NCI-H1694 treated with DMSO at 0.1 percent for 48 hours (cell line): Measurements from ENCODE around the gene TLR1.
A peak's percentile ranks its signal among the peaks of the same experiment; 100 is the strongest.
"Not testable (repeated sequence)": the region's sequence is repeated elsewhere in the genome, so short reads cannot be mapped to it uniquely, and the experiment has no call there.

Experiments
- DNase-seq: peaks from one replicate; lab custom pipeline; 2025; lab: John Stamatoyannopoulos, UW

The TLR1 gene

DNA sequence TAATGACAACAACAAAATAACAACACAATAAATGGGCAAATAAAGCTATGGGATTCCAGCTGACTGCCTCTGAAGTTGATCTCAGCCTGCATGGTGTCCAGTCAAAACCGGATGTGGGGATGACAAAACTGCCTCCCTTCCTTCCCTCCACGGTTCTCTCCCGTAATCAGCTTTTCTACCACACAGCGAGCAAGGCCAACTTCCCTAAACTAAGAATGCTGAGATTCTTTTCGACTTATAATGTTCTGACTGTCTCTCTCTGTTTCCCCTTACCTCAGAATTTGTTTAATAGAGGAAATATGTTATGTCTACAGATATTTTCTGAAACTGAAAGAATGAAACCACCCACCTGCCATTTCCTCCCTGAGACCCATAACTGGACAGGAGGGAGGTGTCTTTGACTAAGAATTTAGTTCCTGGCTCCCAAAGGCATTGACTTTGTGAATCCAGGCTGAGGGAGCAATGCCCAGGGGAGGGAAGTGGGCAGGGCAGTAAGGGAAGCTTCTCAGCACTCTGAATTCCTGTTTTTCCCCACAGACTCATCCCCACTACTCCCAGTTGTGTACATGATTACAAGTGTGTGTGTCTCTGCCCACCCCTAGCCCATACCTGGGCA lies 1.0 kb upstream of the TLR1 start:
- no peak for DNase-seq

DNA sequence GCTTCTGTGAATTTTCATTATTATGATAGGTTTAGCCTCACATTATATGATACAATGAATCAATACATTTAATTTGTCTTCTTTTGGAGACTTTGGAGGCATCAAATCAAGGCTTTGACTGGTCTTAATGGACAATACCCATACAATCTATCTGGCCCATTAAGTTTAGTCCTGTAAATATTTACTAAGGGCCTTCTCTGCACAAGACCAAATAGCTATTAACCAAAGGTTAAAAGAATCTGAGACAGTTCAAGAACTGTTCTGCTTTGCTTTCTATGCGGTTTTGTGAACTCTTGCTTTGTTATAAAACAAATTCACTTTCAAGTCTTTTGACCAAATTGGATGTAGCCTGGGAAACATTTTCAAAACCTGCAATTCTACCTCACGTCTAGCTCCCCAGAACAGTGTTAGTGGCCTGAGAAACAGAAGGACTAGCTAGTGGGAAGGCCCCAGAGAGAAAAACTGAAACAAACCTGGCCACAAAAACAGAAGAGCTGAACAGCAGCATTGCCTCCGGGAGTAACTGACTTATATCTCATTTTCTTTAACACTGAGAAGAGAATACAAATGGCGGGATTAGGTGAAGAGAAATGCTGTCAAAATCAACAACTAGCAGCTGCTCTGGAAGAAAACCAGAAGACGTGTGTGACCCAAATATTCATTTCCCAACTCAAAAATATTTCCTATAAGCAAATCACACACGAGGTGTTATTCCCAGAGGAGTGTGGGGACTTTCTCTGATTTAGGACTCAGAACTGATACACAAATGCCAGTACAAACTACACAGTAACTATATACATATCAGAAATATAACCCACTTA lies 548 bp downstream of the TLR1 start:
- DNase-seq, result no peak

DNA sequence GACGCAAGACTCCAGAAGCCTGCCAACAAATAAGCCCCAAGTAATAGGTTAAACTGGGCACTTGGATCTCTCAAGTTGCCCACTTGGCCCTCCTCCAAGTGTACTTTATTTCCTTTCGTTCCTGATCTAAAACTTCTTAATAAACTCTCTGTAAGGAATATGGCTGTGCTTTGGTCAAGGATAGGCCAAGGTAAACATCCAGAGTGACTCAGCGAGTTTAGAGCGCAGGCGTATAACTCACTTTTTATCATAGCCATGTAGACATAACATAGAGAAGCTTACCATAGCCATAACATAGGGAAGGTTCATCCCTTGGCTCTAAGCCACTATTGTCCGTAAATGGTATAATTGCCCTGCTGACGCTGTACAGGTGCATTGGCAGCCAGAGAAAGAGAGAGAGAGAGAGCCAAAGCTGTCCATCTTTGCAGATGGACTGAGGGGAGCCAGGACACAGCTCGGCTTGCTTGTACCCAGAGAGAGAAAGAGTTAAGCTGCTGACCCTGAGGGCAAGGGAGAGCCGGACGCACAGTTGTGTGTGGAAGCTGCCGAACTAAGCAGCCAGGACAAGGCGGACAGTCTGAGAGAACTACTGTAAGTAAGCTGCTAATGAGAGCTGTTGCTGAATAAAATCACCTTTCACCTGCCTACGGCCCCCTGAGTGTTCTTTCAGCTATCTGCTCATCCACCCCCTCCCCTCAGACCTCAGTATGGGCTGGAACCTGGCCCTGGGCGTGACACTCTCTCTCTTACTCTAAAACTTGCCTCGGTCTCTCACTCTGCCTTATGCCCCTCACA lies 1.8 kb downstream of the TLR1 start:
- no peak for DNase-seq

DNA sequence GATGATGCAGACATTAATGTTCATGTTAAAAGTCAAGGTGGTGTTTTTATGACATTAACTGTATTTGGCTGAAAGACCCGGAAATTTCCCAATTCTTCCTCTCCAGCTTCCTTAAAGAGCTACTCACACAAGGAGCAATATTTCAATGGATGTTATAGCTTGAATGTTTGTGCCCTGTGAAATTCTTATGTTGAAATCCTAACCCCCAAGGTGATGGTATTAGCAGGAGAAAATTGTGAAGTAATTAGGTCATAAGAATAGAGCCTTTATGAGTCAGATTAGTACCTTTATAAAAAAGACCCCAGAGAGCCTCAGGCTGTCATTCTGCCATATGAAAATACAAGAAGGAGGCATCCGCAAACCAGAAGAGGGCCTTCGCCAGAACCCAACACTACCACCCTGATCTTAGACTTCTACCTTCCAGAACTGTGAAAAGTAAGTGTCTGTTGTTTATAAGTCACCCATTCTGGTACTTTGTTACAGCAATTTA lies 3.6 kb downstream of the TLR1 start:
- DNase-seq, result no peak

DNA sequence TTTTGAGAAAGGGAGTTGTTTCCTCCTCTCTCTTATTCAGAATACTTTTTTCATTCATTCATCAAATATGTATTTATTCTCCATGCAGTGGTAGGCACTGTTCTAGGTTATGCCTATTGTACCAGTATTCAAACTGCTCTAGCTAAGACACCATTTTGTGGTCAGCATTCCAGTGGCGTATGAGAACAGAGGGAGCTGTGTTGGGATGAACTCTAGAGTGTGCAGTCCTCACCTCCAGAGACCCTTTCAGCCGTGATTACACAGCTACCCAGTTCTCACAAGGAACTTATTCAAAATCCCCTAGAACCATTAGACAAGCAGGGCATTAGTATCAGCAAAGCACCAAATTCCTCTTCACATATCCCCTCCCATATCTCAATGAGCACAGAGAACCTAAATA lies 4.2 kb downstream of the TLR1 start:
- no peak for DNase-seq

- no peak for DNase-seq
These were observed 9.5 kb downstream of the TLR1 start for GRCh38 chr4:38795087-38795486.

GRCh38 chr4:38794051-38794450 lies 10.5 kb downstream of the TLR1 start:
- no peak for DNase-seq

DNA sequence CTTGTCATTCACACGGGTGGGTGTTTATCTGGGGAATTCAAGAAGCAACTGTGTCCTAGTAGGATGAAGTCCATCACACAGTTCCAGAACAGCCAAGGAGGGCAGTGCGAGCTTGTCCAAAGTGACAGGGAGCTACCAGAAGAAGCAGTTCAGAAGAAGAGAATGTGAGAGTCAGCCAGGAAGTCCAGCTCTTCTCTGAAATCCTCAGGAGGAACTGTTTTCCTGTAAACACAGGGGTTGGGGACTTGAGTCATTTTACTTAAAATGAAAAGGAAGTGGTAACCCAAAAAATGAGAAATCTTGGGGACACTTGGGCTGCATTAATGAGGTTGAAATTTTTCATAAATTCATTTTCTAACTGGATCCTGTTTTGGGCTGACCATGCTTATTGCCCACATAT lies 13.6 kb downstream of the TLR1 start:
- DNase-seq, result no peak

DNA sequence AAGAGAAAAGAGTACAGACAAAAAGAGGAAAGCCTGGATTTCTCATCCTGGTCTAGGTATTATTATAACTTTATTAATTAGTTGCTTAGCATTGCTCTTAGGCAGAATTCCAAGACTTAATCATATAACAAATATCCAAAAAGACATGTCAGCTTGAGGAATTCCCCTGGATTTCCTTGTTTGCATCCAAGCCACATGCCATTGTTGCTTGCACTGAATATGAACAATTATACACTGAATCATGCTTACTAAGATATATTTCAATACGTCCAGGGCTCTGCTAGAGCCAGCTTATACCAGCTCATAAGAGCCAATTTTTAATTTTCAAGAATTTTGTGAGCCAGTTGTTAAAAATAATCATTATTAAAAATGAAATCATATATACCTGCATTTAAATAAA lies 16.3 kb downstream of the TLR1 start:
- DNase-seq, result no peak

DNA sequence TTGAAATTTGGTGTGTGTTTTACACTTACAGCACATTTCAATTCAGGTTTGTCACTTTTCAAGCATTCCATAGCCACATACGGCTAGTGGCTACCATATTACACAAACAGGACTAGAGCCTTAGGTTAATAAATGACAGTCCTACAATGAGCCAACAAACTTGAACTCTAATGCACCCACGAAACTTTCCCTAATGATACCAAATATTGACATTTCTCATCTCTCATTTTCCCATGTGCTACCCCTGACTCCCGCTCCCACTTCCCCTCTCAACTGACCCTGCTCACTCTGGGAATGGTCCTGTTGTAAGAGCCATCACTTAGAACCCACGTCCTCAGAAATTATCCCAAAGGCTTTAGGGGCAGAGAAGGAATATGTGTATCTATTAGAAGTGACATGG lies 16.9 kb downstream of the TLR1 start:
- DNase-seq, result no peak

DNA sequence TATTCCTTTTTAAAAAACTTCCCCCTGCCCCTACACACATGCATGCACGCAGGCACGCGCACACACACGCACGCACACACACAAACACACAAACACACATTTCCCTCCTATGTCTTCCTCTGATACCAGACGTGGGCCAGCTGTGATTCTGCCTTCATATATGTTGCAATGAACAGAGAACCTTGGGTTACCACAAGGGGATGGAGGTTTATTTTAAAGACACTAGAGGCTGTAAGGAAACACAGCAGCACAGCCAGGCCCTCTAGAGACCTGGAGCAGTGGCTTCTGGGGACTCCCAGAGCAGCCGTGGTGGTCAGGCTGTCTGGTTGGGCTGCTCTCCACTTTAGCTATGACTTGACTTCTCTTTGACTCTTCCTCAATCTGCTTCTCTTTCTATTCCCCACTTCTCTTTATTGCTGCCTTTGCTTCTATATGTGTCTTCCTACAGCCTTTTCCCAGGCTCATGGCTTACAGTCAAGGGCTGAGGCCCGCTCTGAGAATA lies 18.6 kb downstream of the TLR1 start:
- no peak for DNase-seq

GRCh38 chr4:38785041-38785790 lies 19.4 kb downstream of the TLR1 start:
- DNase-seq, result no peak

- DNase-seq, result no peak
These were observed 20.4 kb downstream of the TLR1 start for GRCh38 chr4:38784141-38784540.

GRCh38 chr4:38783109-38783460 lies 21.5 kb downstream of the TLR1 start:
- DNase-seq, result no peak

DNA sequence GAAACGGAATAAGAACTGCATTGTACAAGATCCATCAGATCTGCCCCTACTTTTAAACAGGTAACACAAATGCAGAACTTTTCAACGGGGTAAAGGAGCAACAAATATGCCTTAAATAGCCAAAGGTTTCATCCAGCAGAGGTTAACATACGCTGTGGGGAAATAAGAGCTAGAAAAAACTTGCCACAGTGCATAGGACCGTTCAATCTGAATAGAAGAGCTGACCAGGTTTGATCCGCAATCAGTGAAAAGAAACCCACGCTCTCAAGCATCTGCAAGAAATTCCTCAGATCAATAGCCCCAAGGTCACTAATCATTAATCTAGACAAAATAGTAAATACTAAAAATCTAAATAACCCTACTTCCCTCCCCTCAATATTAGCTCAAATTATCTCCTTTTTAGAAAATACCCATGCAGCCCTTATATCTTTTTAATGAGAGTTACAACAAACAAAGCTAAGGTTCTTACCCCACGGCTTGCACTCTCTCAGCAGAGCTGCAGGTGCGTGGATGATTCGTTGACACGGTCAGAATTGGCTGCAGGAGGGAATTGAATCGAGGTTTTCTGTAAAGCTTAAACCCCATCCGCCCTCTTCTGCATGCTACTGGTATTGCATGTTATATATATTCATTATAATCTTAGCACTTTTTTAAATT lies 22.0 kb downstream of the TLR1 start, which contains the start of gene TLR10:
TSS of gene TLR10 (minus strand) at position 539 of the 657 bp plus-strand sequence. CDS start 7,400 bp downstream, outside the sequence.
- DNase-seq, result peak; percentile 14

DNA sequence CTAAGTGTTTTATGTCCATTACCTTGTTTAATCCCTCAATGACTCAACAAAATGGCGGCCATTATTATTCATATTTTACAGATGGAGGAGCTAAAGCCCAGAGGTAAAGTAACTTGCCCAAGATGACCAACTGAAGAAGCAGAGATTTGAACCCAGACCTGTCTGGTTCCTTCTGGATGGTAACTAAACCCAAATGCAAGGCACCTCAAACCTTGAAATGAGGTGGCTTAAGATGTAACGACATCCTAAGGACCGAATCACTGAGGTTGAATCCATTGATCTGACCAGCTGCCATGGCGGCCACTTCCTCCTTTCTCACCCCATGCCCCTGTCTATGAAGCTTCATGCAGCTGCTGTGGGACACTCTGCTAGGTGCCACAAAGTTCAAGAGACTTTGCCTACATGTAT lies 22.7 kb downstream of the TLR1 start:
- no peak for DNase-seq

- no peak for DNase-seq
These were observed 23.6 kb downstream of the TLR1 start for GRCh38 chr4:38780833-38781484.

- DNase-seq, result no peak
These were observed 24.8 kb downstream of the TLR1 start for GRCh38 chr4:38779790-38780189.

- DNase-seq, result not testable (repeated sequence)
These were observed 26.7 kb downstream of the TLR1 start for GRCh38 chr4:38777925-38778324.

DNA sequence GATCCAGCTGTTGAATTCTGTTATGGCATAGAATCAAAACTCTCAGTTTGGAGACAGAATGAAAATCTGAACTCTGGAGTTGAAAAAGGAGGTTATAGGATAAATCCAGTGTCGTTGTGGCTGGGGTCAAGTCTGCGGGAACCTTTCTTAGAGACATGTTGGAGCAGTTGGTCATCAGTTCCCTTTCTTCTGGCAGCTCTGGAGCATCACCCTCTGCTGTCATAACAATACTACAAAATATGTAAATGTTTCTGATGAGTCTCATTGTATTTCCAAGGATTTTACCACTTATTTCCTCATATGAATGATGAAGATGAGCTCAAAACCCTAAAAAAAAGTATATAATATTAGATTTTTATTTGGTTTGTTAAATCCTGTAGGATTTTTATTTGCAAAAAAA lies 29.3 kb downstream of the TLR1 start:
- no peak for DNase-seq
